ENCODE measurements around the gene SLC4A5. TPM values are rescaled to one million over a fixed set of nuclear protein-coding genes. Genes with fewer than 3 reads are reported as not detected.

SLC4A5 gene
- total RNA-seq, 1 donor from 2014 or later, result 7.2 TPM

Other genes with a start within 250 kb of the SLC4A5 start
- 40.6 TPM for gene BOLA3, start 195.5 kb downstream of the SLC4A5 start, total RNA-seq
- gene MOB1A, start 164.5 kb downstream of the SLC4A5 start, total RNA-seq, result 96.9 TPM
- 92.5 TPM for gene MTHFD2, start 144.8 kb downstream of the SLC4A5 start, total RNA-seq
- gene DCTN1, start 36.9 kb upstream of the SLC4A5 start, total RNA-seq, result 143 TPM
- 5.5 TPM for gene C2orf81, start 78.2 kb upstream of the SLC4A5 start, total RNA-seq
- 11.3 TPM for gene WDR54, start 78.3 kb upstream of the SLC4A5 start, total RNA-seq
- gene RTKN, start 98.5 kb upstream of the SLC4A5 start, total RNA-seq, result 36.4 TPM
- gene INO80B, start 111.7 kb upstream of the SLC4A5 start, total RNA-seq, result 55.9 TPM
- 100 TPM for gene WBP1, start 115.0 kb upstream of the SLC4A5 start, total RNA-seq
- gene MOGS, start 122.0 kb upstream of the SLC4A5 start, total RNA-seq, result 51.6 TPM
- gene MRPL53, start 129.3 kb upstream of the SLC4A5 start, total RNA-seq, result 71.8 TPM
- gene CCDC142, start 139.6 kb upstream of the SLC4A5 start, total RNA-seq, result 28.6 TPM
- 22.5 TPM for gene TTC31, start 139.7 kb upstream of the SLC4A5 start, total RNA-seq
- gene LBX2, start 156.2 kb upstream of the SLC4A5 start, total RNA-seq, result 0.36 TPM
- gene PCGF1, start 164.3 kb upstream of the SLC4A5 start, total RNA-seq, result 46.6 TPM
- gene TLX2, start 171.0 kb upstream of the SLC4A5 start, total RNA-seq, result not detected
- gene DQX1, start 182.8 kb upstream of the SLC4A5 start, total RNA-seq, result 1.4 TPM
- 98.5 TPM for gene AUP1, start 186.3 kb upstream of the SLC4A5 start, total RNA-seq
- 22.4 TPM for gene HTRA2, start 186.5 kb upstream of the SLC4A5 start, total RNA-seq
- 6.4 TPM for gene LOXL3, start 210.5 kb upstream of the SLC4A5 start, total RNA-seq
- 11.8 TPM for gene DOK1, start 211.3 kb upstream of the SLC4A5 start, total RNA-seq